GM21360 (cell line): Measurements from ENCODE around the gene PTPRD.

Experiments
- ATAC-seq: cut with Tn5 transposase; IDR thresholded peaks from one replicate; pipeline ENCODE4 v1.9.1; 2021; ENCODE audit warnings: mild to moderate bottlenecking, moderate library complexity; ENCODE audit not compliant: unreplicated experiment

PTPRD gene

DNA sequence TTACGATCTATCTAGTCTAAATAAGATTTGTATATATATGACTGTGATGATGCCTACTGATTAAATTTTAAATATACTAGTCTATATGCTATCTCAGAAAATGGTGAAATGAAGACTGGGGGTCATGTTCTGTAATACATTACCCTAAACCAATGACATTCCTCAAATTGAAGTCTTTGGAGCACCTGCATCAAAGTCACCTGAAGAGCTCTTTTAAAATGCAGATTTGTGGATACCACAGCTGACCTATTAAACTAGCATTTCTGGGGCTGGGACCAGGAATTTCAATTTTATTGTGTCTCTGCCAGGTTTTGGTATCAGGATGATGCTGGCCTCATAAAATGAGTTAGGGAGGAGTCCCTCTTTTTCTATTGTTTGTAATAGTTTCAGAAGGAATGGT lies 2181.3 kb downstream of the PTPRD start:
- no peak for ATAC-seq

DNA sequence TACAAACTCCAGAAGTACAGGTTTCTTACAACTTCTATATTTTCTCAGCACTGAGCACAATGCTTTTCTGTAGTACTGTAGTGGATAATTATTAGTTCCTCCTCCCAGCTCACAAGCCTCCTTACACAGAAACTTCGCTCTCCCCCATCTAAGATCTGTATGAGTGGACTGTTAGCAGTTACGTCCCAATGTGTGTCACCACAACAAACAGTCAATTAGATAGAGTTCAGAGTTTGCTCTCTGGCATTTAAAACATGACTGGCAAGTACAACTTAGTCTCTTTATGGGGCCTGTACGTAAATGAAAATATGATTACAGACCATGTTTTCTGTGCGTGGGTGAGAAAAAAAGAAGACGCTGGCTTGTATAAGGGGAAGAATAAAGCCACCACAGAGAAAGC lies 2181.9 kb downstream of the PTPRD start:
- no peak for ATAC-seq

DNA sequence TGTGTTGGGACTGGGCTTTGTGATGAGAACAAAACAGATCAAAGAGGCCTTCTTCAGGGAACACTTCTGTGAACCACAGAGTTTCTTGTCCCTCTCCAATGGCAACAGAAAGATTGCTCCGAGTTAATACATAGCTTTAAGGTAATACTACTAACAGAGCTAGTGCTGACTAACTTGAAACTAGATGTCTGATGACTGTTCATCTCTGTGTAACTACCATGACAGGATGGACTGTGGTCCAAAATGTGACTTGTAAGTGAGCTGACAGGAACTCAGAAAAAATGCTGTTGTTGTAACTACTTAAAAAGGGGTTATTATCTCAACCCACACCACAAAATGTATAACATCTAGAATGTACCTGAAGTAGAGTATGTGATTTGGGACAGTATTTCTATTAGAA lies 2183.0 kb downstream of the PTPRD start:
- no peak for ATAC-seq

DNA sequence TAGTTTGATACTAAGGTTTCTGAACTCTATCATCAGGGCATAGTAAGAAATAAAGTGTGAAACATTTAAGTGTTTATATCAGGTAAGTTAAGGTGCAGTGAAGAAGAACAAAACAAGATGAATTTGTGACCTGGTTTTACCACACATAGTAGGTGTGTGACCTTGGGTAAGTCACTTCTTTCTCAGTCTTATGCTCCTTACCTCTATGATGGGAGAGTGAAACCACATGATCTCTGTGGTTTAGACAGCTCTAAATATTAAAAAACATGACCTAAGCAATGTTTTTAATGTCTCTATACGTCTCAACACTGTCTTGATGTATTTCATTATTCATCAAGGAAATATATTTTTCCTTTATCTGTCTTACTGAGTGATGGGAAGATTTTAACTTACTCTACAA lies 2183.6 kb downstream of the PTPRD start:
- no peak for ATAC-seq

DNA sequence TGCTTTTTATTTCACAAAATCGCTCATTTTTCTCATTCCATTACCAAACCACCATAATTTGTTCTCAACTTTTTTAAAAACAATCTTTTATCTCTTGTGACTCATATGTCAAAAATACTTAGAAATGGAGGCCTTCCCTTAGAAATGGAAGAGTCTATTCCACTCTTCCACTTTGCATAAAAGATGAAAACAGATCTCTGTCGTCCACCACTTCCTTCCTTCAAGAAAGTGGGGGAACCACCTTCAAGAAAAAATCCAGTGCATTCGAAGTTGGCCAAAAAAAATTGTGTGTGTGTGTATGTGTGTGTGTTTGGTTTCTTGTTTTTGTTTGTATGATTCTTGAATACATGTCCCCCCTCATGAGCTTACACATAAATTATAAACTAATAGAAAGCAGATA lies 2184.4 kb downstream of the PTPRD start:
- ATAC-seq = no peak

DNA sequence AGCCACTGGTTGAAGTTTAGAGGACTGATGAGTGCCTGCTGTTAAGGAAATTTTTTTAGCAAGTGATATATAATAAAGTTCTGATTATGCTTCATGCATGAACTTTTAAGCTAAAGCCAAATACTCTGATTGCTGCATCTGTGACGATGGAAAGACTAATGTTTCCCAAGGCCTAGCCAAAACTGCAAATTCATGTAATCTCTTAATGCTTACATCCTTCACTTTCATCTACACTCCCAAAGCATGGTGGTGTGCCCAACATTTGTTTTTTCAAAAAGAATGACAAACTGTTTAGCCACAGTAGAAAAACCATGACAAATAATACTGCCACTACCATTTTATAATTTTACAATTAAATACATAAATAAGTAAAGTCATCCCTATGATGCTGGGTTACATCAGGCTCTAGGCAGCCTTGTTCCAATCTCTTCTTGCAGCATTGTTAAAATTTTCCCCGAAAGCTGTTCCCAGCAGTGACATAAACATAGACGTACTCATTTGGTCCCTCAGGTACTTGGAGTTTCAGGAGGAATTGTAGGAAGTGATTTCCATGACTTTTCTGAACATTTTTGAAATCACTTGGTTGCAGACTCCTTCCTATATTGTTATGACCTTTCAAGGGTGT lies 2187.9 kb downstream of the PTPRD start:
- ATAC-seq = no peak

DNA sequence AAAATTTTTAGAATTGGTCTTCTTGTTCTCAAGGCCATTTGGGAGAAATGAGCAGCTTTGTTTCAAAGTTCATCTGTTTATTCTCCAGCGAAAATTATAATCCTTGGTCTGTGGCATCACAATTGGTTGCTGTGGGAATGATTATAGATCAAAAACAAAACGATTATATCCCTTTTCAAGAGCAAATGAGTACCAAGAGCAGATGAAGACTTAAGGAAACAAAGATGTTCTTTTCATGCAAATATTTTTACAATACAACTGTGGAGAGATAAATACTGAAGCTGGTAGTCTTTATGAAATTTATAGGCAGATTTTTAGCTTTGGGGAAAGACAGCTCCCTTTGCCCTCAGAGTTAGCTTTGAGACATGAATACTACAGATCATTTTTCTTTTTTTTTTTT lies 2192.4 kb downstream of the PTPRD start:
- ATAC-seq = no peak

DNA sequence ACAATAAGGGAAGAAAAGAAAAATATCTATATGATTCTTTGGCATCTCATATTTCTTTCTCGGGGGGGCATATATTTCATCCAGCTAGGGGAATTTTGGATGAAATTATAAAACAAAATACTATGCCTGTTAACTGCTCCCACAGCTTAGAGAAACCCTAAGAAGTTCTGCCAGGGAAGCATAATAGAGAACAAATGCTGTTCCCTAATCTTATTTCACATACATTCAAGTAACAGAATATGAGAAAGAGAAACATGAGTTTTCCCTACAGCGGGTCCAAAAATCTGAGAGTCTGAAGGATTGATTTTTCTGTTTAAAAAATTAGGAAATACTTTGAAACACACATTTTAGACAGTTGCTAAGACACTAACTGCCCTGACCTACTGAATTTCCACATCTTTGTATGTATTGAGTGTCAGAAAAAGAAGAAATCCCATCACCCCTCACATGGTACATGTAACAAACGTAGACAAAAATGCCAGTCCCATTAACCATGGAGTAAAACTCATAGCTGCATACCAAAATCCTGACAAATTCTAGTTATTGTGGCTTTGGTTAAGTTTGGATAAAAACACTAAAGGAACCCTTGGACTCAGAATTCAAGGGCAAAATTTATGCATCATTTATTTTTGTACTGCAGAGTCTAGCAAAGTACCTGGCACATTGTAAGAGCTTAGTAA lies 2193.1 kb downstream of the PTPRD start:
- ATAC-seq = no peak

DNA sequence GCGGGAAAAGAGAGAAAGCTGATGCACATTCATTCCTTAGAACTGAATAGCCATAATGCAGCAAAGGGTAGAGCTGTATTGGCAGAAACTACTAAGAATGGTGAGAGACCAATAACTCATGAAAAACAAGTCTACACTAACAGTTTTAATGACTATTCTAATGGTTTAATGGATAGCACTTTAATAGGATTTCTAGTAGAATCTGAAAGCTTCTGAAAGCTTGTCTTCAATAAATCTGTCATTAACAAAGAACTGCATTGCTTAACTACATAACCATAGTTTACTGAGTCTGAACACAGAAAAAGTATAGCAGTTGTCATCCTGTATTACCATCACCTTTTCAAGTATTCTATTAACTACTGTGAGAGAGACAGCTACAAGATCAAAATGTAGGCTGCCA lies 2195.5 kb downstream of the PTPRD start:
- no peak for ATAC-seq

DNA sequence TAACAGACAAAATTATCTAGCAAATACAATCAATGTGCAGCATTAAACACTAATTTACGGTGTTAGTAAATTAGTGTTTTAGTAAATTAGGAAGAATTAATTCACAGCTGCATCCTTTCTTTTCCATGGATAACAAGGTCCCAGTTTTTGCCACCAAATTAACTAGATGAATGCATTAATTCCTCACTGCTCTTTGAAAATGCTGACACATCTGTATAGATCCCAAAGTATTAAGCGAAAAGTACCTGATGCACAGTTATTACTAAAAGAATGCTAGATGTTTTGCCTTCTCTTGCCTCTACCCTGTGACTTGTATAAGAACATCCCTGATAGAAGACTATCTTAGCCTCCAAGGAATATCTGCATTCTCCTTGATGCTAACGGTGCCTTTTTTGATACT lies 2200.5 kb downstream of the PTPRD start:
- no peak for ATAC-seq

DNA sequence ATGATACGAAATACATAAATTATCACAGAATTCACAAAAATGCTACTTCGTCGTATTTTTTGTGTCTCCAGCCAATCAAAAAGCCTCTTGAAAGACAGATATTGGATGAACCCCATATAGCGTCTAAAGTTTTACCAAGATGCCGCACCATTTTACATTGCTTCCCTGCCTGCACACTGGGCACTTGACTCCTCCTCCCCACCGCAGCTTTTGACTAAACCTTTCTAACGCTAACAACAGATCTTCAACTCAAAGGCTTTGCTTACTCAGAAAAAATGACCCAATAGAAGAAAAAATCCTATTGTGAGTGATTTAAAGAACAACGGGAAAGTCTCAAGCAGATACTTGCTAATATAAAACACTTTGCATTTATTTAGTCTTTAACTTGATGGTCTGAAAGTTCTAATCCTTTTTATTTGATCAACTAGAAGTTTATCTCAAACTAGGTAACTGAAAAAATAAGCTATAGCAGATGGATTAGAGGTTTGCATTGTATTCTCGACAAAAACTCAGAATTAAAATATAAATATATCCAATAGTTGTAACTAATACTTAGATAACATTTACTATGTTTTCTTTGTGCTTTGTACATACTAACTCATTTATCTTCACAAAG lies 2204.1 kb downstream of the PTPRD start:
- ATAC-seq = no peak

DNA sequence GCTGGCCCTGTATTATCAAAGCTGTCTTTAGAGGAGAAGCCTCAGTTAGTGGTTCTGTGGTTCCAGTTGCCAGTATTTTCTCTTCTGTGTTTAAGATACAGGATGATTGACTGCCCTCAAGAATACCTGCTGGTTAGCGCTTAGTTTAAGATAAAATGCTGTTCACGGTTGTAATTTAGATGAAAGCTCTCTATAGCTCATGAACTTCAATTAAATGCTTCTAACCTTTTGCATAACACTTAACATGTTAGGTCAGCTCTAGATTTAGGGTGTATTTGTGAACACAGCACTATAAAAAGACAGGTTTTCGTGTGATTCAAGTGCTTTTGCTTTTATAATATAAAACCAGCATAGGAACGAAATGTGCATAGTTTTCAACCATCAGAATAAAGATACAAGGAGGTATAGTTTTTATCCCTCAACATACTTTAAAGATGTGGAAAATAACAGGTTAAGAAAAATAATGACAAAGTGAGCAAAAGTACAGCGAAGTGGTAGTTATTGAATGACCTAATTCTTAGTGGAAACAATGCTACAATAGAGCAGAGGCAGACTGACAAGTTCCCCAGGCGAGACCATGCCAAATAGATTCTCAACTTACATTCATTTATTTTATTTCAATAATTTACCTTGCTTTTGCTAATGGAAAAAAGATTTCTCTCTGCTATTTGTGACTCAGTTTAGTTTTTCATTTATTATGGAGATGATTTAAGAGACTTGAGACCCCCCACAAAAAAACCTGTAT lies 2210.7 kb downstream of the PTPRD start:
- ATAC-seq = no peak

DNA sequence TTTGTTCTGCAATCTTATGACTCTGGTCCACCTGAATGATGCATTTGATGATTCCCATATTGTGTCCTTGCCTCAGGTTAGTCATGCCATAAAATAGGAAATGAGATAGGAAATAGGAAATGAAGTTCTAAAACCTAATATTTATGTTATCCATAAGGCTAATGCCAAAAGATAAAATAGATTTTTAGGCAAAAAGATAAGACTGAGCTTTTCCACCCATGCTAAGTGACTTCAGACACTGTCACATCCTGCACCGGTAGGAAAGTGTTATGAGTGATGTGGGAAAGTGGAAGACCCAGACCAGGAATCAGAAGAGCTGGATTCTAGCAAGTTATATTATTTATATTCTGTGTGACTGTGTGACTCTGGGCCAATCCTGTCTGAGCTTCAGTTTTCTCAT lies 2212.4 kb downstream of the PTPRD start:
- no peak for ATAC-seq

DNA sequence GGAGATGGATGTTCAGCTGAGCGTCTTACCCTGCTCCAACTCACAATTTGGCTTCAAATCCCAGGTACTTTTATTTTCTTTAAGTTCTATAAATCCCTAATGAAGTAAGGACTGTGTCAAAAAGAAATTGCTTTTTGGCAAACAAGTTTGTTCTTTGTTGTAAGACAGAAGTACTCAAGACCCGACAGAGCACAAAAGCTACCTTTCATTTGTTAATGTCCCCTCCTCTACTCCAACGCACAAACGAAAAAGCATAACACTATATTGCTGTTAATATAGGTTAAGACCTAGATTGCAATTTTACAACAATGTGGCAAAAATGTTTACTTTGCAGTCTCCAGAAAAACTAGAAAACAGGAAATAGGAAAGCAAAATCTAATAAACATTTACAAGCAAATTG lies 2217.8 kb downstream of the PTPRD start:
- no peak for ATAC-seq

DNA sequence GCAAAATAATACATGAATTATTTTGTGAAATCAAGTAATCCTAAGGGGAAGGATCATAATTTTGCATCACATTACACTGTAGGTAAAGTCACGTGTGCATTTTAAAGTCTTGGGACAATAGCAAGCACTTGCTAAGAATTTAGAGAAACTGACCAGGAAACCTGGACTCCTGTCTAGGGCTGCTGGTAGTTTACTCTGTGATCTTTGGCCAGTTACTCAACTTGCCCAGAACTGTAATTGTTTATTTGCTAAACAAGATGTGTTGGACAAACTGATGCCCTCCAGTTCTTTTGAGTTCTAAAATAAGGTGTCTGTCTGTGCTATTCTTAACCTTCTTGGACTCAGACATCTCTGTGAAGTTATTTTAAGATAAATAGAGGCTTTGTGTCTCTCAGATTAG lies 2218.5 kb downstream of the PTPRD start:
- ATAC-seq = no peak

DNA sequence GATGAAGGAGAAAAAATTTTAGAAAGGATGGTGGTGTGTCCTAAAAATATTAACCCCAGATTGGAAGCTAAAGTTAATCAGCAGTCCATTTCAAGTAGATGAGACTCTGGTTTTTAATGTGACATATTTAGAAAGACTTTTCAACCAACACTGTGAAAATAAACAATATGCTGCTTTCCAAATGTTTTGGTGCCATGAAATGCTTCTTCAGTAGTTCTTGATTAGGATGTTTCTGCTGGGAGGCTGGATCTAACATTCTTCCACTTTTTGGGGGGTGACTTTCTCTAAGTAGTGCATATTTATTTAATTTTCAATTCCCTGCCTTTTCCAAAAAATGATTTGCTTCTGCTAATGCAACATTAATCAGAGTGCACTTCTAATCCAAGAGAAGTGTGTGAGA lies 2219.9 kb downstream of the PTPRD start:
- ATAC-seq = no peak

DNA sequence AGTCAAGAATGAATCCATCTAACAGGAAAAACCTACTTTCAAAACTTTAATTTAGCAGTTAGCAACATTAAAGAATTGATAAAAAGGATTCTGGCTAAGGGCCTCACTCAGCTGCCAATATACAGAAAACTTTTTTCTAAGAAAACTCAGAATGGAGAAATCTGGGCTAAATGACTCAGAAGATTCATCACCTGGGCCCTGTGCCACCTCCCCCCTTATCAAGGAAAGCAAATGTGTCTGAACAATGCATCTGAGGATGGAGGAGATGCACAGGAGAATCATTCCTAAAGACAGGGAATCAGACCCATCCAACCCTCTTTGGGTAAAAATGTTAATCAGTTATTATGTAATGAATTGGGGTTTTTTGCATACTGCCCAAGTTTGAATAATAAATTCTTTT lies 2221.2 kb downstream of the PTPRD start:
- ATAC-seq = no peak

DNA sequence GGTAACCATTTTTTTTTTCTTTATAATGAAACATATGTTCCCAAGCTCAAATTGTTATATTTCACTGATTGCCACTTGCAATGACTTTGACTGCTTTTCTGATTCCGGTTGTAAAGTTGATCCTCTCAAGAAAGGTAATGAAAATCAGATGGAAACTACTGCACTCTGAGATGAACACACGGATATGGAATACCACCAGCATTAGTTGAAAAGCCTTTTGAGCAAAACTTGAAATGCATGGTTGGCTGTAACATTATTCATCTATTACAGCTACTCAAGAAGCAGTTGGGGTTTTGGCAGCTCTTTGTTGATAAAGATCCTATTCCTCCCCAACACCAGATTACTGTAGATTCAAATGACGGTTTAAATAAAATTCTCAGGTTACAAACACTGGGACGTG lies 2221.7 kb downstream of the PTPRD start:
- no peak for ATAC-seq

DNA sequence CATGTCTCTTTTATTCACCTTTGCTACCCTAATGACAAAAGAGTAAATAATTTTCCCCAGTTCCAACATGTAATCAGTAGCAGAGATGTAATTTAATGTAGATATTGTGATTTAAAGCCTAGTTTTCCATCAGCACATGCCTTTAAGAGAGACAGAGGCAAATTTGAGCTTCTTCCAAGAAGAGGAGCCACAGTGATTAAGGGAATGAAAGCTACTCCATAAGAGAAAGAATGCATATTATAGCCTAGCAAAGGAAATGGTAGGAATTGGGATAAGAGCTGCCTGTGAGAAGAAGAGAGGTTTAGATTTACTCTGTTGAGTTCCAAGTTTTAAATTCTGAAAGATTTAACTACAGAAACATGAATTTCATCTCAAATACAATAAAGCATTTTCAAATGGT lies 2222.2 kb downstream of the PTPRD start:
- ATAC-seq = no peak

DNA sequence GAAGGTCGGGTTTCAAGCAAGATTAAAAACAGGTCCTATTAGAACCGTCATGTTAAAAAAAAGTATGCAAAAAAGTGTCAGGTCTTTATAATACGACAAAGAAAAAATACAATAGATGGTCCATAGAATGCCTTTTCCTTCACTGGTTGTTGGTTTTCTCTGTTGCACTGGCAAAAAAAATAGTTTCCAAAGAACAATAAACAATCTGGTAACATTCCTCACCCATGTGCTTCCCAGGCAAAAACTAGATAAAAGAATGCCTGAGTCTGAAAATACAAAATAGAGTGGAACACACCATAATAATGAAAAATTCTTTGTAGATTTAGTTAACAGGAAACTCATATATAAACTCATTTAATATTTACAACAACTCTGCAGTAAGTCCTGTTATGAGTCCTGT lies 2223.3 kb downstream of the PTPRD start:
- no peak for ATAC-seq

DNA sequence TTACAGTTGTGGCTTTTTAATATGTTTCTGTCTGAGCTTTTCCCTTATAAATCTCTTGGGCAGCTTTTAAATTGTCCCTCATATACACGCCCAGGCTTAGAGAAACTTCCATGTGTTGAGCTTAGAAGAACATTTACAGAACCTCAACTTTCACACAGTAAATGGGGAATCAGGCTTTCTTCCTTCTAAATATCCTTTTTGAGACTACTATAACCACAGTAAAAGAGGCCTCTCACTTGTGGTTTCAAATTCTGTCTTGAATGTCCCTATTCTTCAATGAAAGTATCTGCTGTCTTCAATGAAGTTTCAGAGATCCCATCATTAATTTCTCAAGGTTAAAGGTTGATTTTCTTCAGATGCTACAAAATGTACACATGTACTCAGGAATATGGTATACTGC lies 2224.7 kb downstream of the PTPRD start:
- no peak for ATAC-seq

DNA sequence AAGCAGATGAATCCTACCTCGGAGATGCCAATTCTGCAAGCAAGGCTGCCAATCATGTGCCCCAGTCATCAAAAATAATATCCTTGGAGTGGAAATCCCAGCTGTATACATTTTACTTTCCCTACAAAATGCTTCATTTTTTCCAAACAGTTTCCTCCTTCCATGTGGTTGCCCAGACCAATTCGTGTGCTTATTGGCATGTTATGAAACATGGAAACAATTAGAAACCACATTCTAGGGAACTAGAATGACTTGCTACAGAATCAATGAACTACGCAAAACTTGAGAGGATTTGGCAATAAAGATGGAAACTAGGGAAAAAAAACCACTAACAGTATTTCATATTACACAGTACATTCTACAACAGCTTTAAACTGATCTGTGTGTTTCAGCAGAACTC lies 2228.7 kb downstream of the PTPRD start:
- ATAC-seq = no peak
